T-helper 2 cell treated with Interferon-gamma antibody and Interleukin-4, amounts not matched to agents 5 μg/mL and 100 μg/mL, for 36 hours (primary cell): ENCODE results near the gene GNAQ.
"Not testable (repeated sequence)": the region's sequence is repeated elsewhere in the genome, so short reads cannot be mapped to it uniquely, and the experiment has no call there.

Source experiments
- DNase-seq: peaks from one replicate; pipeline ENCODE4 v3.0.0; 2021; ENCODE audit warnings: low spot score
- H3K27ac Mint-ChIP-seq: one replicate; pipeline ENCODE4 v1.8.0; 2021; ENCODE audit warnings: mild to moderate bottlenecking, mixed read lengths
- H3K27me3 Mint-ChIP-seq: one replicate; pipeline ENCODE4 v1.8.0; 2021; ENCODE audit warnings: low read depth, mixed read lengths
- H3K36me3 Mint-ChIP-seq: one replicate; pipeline ENCODE4 v1.8.0; 2021; ENCODE audit warnings: low read depth, mixed read lengths
- H3K4me1 Mint-ChIP-seq: one replicate; pipeline ENCODE4 v1.8.0; 2021; ENCODE audit warnings: low read depth, mixed read lengths
- H3K4me3 Mint-ChIP-seq: one replicate; pipeline ENCODE4 v1.8.0; 2022; ENCODE audit warnings: mild to moderate bottlenecking, moderate library complexity, mixed read lengths
- H3K9me3 Mint-ChIP-seq: one replicate; pipeline ENCODE4 v1.8.0; 2021; ENCODE audit warnings: mixed read lengths

The GNAQ gene

GRCh38 chr9:77865385-77866047 is 166.1 kb downstream of the GNAQ start:
- Mint-ChIP-seq H3K27ac (no peak overlapping the region), H3K4me1 (peaks cover 29% of the 10 kb centered on the region), H3K4me3 (no peak overlapping the region), H3K36me3 (peaks cover 50% of the 10 kb centered on the region), H3K27me3 (no peaks in the 10 kb centered on the region), H3K9me3 (peaks cover 24% of the 10 kb centered on the region)
- DNase-seq, result no peak

GRCh38 chr9:77864211-77864889 is 167.3 kb downstream of the GNAQ start:
- Mint-ChIP-seq H3K4me3 (no peak overlapping the region), H3K36me3 (peaks cover 49% of the 10 kb centered on the region), H3K27ac (peak overlapping the region; percentile 29), H3K4me1 (peaks cover 29% of the 10 kb centered on the region), H3K9me3 (peaks cover 24% of the 10 kb centered on the region), H3K27me3 (no peaks in the 10 kb centered on the region)
- DNase-seq, result no peak

GRCh38 chr9:77863638-77864037 is 168.0 kb downstream of the GNAQ start:
- H3K27ac Mint-ChIP-seq, H3K4me3 Mint-ChIP-seq, H3K27me3 Mint-ChIP-seq, DNase-seq: not testable (repeated sequence)
- peaks cover 53% of the 10 kb centered on the region for H3K36me3 Mint-ChIP-seq
- peaks cover 24% of the 10 kb centered on the region for H3K9me3 Mint-ChIP-seq
- peaks cover 30% of the 10 kb centered on the region for H3K4me1 Mint-ChIP-seq

GRCh38 chr9:77860953-77861352 is 170.7 kb downstream of the GNAQ start:
- DNase-seq, H3K4me3 Mint-ChIP-seq, H3K27ac Mint-ChIP-seq, H3K27me3 Mint-ChIP-seq: not testable (repeated sequence)
- H3K36me3 Mint-ChIP-seq, result peaks cover 60% of the 10 kb centered on the region
- H3K9me3 Mint-ChIP-seq, result peaks cover 24% of the 10 kb centered on the region
- peaks cover 30% of the 10 kb centered on the region for H3K4me1 Mint-ChIP-seq

GRCh38 chr9:77857513-77858259 is 173.9 kb downstream of the GNAQ start:
- DNase-seq, result no peak
- peaks cover 29% of the 10 kb centered on the region for H3K36me3 Mint-ChIP-seq
- no peak overlapping the region for H3K4me3 Mint-ChIP-seq
- H3K27ac Mint-ChIP-seq, result no peak overlapping the region
- peaks cover 4% of the 10 kb centered on the region for H3K9me3 Mint-ChIP-seq
- no peaks in the 10 kb centered on the region for H3K27me3 Mint-ChIP-seq
- H3K4me1 Mint-ChIP-seq, result peaks cover 27% of the 10 kb centered on the region

- H3K27ac Mint-ChIP-seq, result no peak overlapping the region
- peaks cover 21% of the 10 kb centered on the region for H3K36me3 Mint-ChIP-seq
- H3K9me3 Mint-ChIP-seq, result peaks cover 4% of the 10 kb centered on the region
Measured at GRCh38 chr9:77856615-77857014, 175.0 kb downstream of the GNAQ start.

GRCh38 chr9:77854916-77855311 is 176.7 kb downstream of the GNAQ start:
- H3K4me1 Mint-ChIP-seq, result peaks cover 27% of the 10 kb centered on the region
- H3K9me3 Mint-ChIP-seq, result no peaks in the 10 kb centered on the region
- H3K27me3 Mint-ChIP-seq, result no peaks in the 10 kb centered on the region
- no peak overlapping the region for H3K27ac Mint-ChIP-seq
- DNase-seq, result no peak
- H3K36me3 Mint-ChIP-seq, result peaks cover 11% of the 10 kb centered on the region
- no peak overlapping the region for H3K4me3 Mint-ChIP-seq

More at GRCh38 chr9:77856615-77857014, 175.0 kb downstream of the GNAQ start:
- DNase-seq, result no peak
- Mint-ChIP-seq H3K27me3 (no peaks in the 10 kb centered on the region), H3K4me1 (peaks cover 31% of the 10 kb centered on the region), H3K4me3 (no peak overlapping the region)

GRCh38 chr9:77854258-77854915 is 177.2 kb downstream of the GNAQ start:
- no peak overlapping the region for H3K4me3 Mint-ChIP-seq
- no peaks in the 10 kb centered on the region for H3K9me3 Mint-ChIP-seq
- no peaks in the 10 kb centered on the region for H3K27me3 Mint-ChIP-seq
- no peak overlapping the region for H3K27ac Mint-ChIP-seq
- H3K36me3 Mint-ChIP-seq, result peaks cover 11% of the 10 kb centered on the region
- peaks cover 29% of the 10 kb centered on the region for H3K4me1 Mint-ChIP-seq
- no peak for DNase-seq

- no peak for DNase-seq
- H3K36me3 Mint-ChIP-seq, result peaks cover 9% of the 10 kb centered on the region
- H3K4me3 Mint-ChIP-seq, result no peak overlapping the region
- H3K9me3 Mint-ChIP-seq, result no peaks in the 10 kb centered on the region
- peaks cover 32% of the 10 kb centered on the region for H3K4me1 Mint-ChIP-seq
- H3K27me3 Mint-ChIP-seq, result no peaks in the 10 kb centered on the region
- no peak overlapping the region for H3K27ac Mint-ChIP-seq
Measured at GRCh38 chr9:77853716-77854115, 177.9 kb downstream of the GNAQ start.

GRCh38 chr9:77851882-77852595 is 179.6 kb downstream of the GNAQ start:
- Mint-ChIP-seq H3K9me3 (no peaks in the 10 kb centered on the region), H3K36me3 (peaks cover 4% of the 10 kb centered on the region), H3K4me1 (peaks cover 43% of the 10 kb centered on the region), H3K4me3 (no peak overlapping the region), H3K27ac (no peak overlapping the region), H3K27me3 (no peaks in the 10 kb centered on the region)
- DNase-seq, result no peak

- peaks cover 2% of the 10 kb centered on the region for H3K36me3 Mint-ChIP-seq
- DNase-seq, result no peak
- peaks cover 40% of the 10 kb centered on the region for H3K4me1 Mint-ChIP-seq
- H3K9me3 Mint-ChIP-seq, result no peaks in the 10 kb centered on the region
- H3K27me3 Mint-ChIP-seq, result no peaks in the 10 kb centered on the region
- H3K4me3 Mint-ChIP-seq, result no peak overlapping the region
- H3K27ac Mint-ChIP-seq, result peak overlapping the region; percentile 10
Measured at GRCh38 chr9:77848897-77849296, 182.7 kb downstream of the GNAQ start.

- no peaks in the 10 kb centered on the region for H3K9me3 Mint-ChIP-seq
- no peak for DNase-seq
- H3K36me3 Mint-ChIP-seq, result peaks cover 2% of the 10 kb centered on the region
- H3K27ac Mint-ChIP-seq, result peak overlapping the region; percentile 10
- peaks cover 40% of the 10 kb centered on the region for H3K4me1 Mint-ChIP-seq
- no peaks in the 10 kb centered on the region for H3K27me3 Mint-ChIP-seq
- no peak overlapping the region for H3K4me3 Mint-ChIP-seq
Measured at GRCh38 chr9:77848404-77848803, 183.2 kb downstream of the GNAQ start.

GRCh38 chr9:77847626-77848025 is 184.0 kb downstream of the GNAQ start:
- Mint-ChIP-seq H3K36me3 (peaks cover 2% of the 10 kb centered on the region), H3K4me3 (no peak overlapping the region), H3K27ac (no peak overlapping the region), H3K4me1 (peaks cover 42% of the 10 kb centered on the region), H3K9me3 (no peaks in the 10 kb centered on the region), H3K27me3 (no peaks in the 10 kb centered on the region)
- no peak for DNase-seq
